ENCODE results near the gene PPP1CC. TPM values are rescaled to one million over a fixed set of nuclear protein-coding genes. Genes with fewer than 3 reads are reported as not detected.

Gene PPP1CC
- total RNA-seq, 2 experiments from 2014 or later: 334 to 343 TPM

GRCh38 chr12:110697236-110697635, 45.5 kb downstream of the PPP1CC start:
- ChIA-PET CTCF (interaction anchor here (0.8 to 1.3 kb wide), 9 partner anchors 13 to 247 kb away, joined by 3 to 9 read pairs (median 4); partner anchors contain the start of genes ARPC3 and TCTN1), POLR2A (no interaction called here)
- intact Hi-C loops (cut with micrococcal nuclease): loop anchor here (5.0 kb wide), 2 partner anchors 190 to 245 kb away; partner anchors contain the start of gene ARPC3
- peaks cover 5% of the 10 kb centered on the region for H3K4me1 Mint-ChIP-seq (ENCODE audit: low read depth)
- DNase-seq: peak; percentile 7
- no peaks in the 10 kb centered on the region for H3K9me3 Mint-ChIP-seq
- no peak overlapping the region for H3K27ac Mint-ChIP-seq
- H3K36me3 Mint-ChIP-seq: no peaks in the 10 kb centered on the region
- H3K4me3 Mint-ChIP-seq: no peak overlapping the region
- H3K27me3 Mint-ChIP-seq: no peaks in the 10 kb centered on the region

- no peaks in the 10 kb centered on the region for H3K36me3 Mint-ChIP-seq
- peaks cover 5% of the 10 kb centered on the region for H3K4me1 Mint-ChIP-seq (ENCODE audit: low read depth)
- no peak for DNase-seq
- ChIA-PET CTCF (no interaction called here), POLR2A (no interaction called here)
- H3K27ac Mint-ChIP-seq: no peak overlapping the region
- intact Hi-C loops (cut with micrococcal nuclease): loop anchor here (5.0 kb wide), 2 partner anchors 191 to 244 kb away; partner anchors contain the start of gene ARPC3
- no peaks in the 10 kb centered on the region for H3K9me3 Mint-ChIP-seq
- H3K4me3 Mint-ChIP-seq: no peak overlapping the region
- no peaks in the 10 kb centered on the region for H3K27me3 Mint-ChIP-seq
Observed at GRCh38 chr12:110696283-110696682, 46.4 kb downstream of the PPP1CC start.

GRCh38 chr12:110694330-110694901, 48.3 kb downstream of the PPP1CC start:
- DNase-seq: no peak
- Mint-ChIP-seq H3K27ac (no peak overlapping the region), H3K4me1 (ENCODE audit: low read depth) (peaks cover 15% of the 10 kb centered on the region), H3K36me3 (no peaks in the 10 kb centered on the region), H3K27me3 (no peaks in the 10 kb centered on the region), H3K9me3 (no peaks in the 10 kb centered on the region), H3K4me3 (no peak overlapping the region)
- ChIA-PET POLR2A (no interaction called here), CTCF (no interaction called here)
- intact Hi-C loops (cut with micrococcal nuclease): no loop called here

GRCh38 chr12:110693731-110694130, 49.0 kb downstream of the PPP1CC start:
- no peak overlapping the region for H3K27ac Mint-ChIP-seq
- POLR2A ChIA-PET: no interaction called here
- H3K9me3 Mint-ChIP-seq: no peaks in the 10 kb centered on the region
- CTCF ChIA-PET: interaction anchor here (0.7 kb wide), 1 partner anchor 92 kb away, joined by 3 read pairs; no protein-coding TSS in a partner anchor
- H3K4me1 Mint-ChIP-seq (ENCODE audit: low read depth): peaks cover 16% of the 10 kb centered on the region
- no peak for DNase-seq
- no peak overlapping the region for H3K4me3 Mint-ChIP-seq
- H3K27me3 Mint-ChIP-seq: no peaks in the 10 kb centered on the region
- H3K36me3 Mint-ChIP-seq: no peaks in the 10 kb centered on the region
- intact Hi-C loops (cut with micrococcal nuclease): no loop called here

- H3K27me3 Mint-ChIP-seq: no peaks in the 10 kb centered on the region
- ChIA-PET CTCF (no interaction called here), POLR2A (no interaction called here)
- no peak overlapping the region for H3K27ac Mint-ChIP-seq
- DNase-seq: no peak
- H3K36me3 Mint-ChIP-seq: no peaks in the 10 kb centered on the region
- H3K9me3 Mint-ChIP-seq: no peaks in the 10 kb centered on the region
- H3K4me1 Mint-ChIP-seq (ENCODE audit: low read depth): peaks cover 23% of the 10 kb centered on the region
- intact Hi-C loops (cut with micrococcal nuclease): no loop called here
- peak overlapping the region; percentile 76 for H3K4me3 Mint-ChIP-seq
Observed at GRCh38 chr12:110690127-110690430, 52.6 kb downstream of the PPP1CC start.

GRCh38 chr12:110689281-110690126, 53.2 kb downstream of the PPP1CC start:
- Mint-ChIP-seq H3K27me3 (no peaks in the 10 kb centered on the region), H3K36me3 (no peaks in the 10 kb centered on the region), H3K9me3 (no peaks in the 10 kb centered on the region), H3K4me1 (ENCODE audit: low read depth) (peaks cover 23% of the 10 kb centered on the region), H3K4me3 (peak overlapping the region; percentile 76), H3K27ac (peak overlapping the region; percentile 61)
- ChIA-PET CTCF (no interaction called here), POLR2A (no interaction called here)
- peak; percentile 65 for DNase-seq
- intact Hi-C loops (cut with micrococcal nuclease): no loop called here

GRCh38 chr12:110688446-110689280, 54.0 kb downstream of the PPP1CC start, which contains the start of gene HVCN1:
Gene HVCN1, minus strand, starts transcription at chr12:110689115. Its CDS starts 5,870 bp downstream, at chr12:110683245.
- Mint-ChIP-seq H3K4me3 (peak within 1 kb of the TSS; percentile 76), H3K4me1 (ENCODE audit: low read depth) (peaks cover 23% of the 10 kb centered on the region), H3K27me3 (no peaks in the 10 kb centered on the region), H3K9me3 (no peaks in the 10 kb centered on the region), H3K36me3 (no peaks in the 10 kb centered on the region), H3K27ac (peak within 1 kb of the TSS; percentile 61)
- ChIA-PET POLR2A (no interaction called here), CTCF (no interaction called here)
- intact Hi-C loops (cut with micrococcal nuclease): no loop called here
- DNase-seq: peak; percentile 33

- Mint-ChIP-seq H3K4me1 (ENCODE audit: low read depth) (peaks cover 23% of the 10 kb centered on the region), H3K27me3 (no peaks in the 10 kb centered on the region), H3K4me3 (peak overlapping the region; percentile 68), H3K36me3 (no peaks in the 10 kb centered on the region), H3K9me3 (no peaks in the 10 kb centered on the region), H3K27ac (no peak overlapping the region)
- no peak for DNase-seq
- ChIA-PET POLR2A (no interaction called here), CTCF (no interaction called here)
- intact Hi-C loops (cut with micrococcal nuclease): no loop called here
Observed at GRCh38 chr12:110687396-110688169, 55.1 kb downstream of the PPP1CC start.

- DNase-seq: no peak
- no peaks in the 10 kb centered on the region for H3K9me3 Mint-ChIP-seq
- intact Hi-C loops (cut with micrococcal nuclease): no loop called here
- ChIA-PET CTCF (interaction anchor here (0.6 to 1.2 kb wide), 2 partner anchors 141 to 156 kb away, joined by 4 read pairs; no protein-coding TSS in a partner anchor), POLR2A (no interaction called here)
- H3K4me3 Mint-ChIP-seq: no peak overlapping the region
- no peak overlapping the region for H3K27ac Mint-ChIP-seq
- no peaks in the 10 kb centered on the region for H3K36me3 Mint-ChIP-seq
- H3K4me1 Mint-ChIP-seq (ENCODE audit: low read depth): peaks cover 23% of the 10 kb centered on the region
- H3K27me3 Mint-ChIP-seq: no peaks in the 10 kb centered on the region
Observed at GRCh38 chr12:110686294-110686903, 56.3 kb downstream of the PPP1CC start.

- ChIA-PET POLR2A (interaction anchor here (0.6 kb wide), 1 partner anchor 65 kb away, joined by 3 read pairs; no protein-coding TSS in a partner anchor), CTCF (no interaction called here)
Observed at GRCh38 chr12:110684312-110684836, 58.3 kb downstream of the PPP1CC start.

GRCh38 chr12:110683888-110684287, 58.8 kb downstream of the PPP1CC start:
- H3K27ac Mint-ChIP-seq: no peak overlapping the region
- H3K4me1 Mint-ChIP-seq (ENCODE audit: low read depth): peaks cover 12% of the 10 kb centered on the region
- no peak overlapping the region for H3K4me3 Mint-ChIP-seq
- no peak for DNase-seq
- ChIA-PET CTCF (no interaction called here), POLR2A (interaction anchor here (0.6 kb wide), 1 partner anchor 65 kb away, joined by 3 read pairs; no protein-coding TSS in a partner anchor)
- no peaks in the 10 kb centered on the region for H3K36me3 Mint-ChIP-seq
- no peaks in the 10 kb centered on the region for H3K27me3 Mint-ChIP-seq
- intact Hi-C loops (cut with micrococcal nuclease): no loop called here
- no peaks in the 10 kb centered on the region for H3K9me3 Mint-ChIP-seq

More at GRCh38 chr12:110684312-110684836, 58.3 kb downstream of the PPP1CC start:
- DNase-seq: no peak
- Mint-ChIP-seq H3K9me3 (no peaks in the 10 kb centered on the region), H3K36me3 (no peaks in the 10 kb centered on the region), H3K27ac (no peak overlapping the region), H3K4me3 (no peak overlapping the region), H3K27me3 (no peaks in the 10 kb centered on the region), H3K4me1 (ENCODE audit: low read depth) (peaks cover 13% of the 10 kb centered on the region)
- intact Hi-C loops (cut with micrococcal nuclease): no loop called here
